ENCODE data around the gene ADAM10. TPM values are rescaled to one million over a fixed set of nuclear protein-coding genes. Genes with fewer than 3 reads are reported as not detected.
A peak's percentile ranks its signal among the peaks of the same experiment; 100 is the strongest.

ADAM10 gene
- total RNA-seq, 2 experiments from 2014 or later, result 74.5 to 82.0 TPM

DNA sequence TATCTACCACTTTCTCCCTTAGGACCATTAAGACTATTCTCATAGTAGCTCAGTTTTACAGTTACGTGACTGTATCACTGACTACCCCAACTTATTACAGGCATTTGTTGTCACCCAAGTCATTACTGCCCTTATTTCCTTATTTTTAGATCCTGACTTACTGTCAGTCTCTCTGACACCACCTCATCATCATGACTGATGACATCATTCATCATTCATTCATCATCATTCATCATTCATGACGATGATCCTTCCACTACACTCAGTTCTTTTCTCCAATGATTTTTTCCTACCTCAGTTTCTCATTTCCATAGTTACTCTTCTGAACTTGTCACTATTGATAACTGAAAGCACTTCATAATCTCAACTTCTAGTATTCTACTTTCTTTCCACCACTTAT is 83.8 kb downstream of the ADAM10 start:
- intact Hi-C loops (cut with DNase I, micrococcal nuclease), result no loop called here

GRCh38 chr15:58650102-58650501 is 99.4 kb downstream of the ADAM10 start:
- ATAC-seq (no peak), DNase-seq (no peak)
- intact Hi-C loops (cut with DNase I, micrococcal nuclease), result no loop called here
- H3K36me3 Mint-ChIP-seq (ENCODE audit: low read depth), result peaks cover 32% of the 10 kb centered on the region
- CTCF ChIA-PET, result no interaction called here
- POLR2A ChIA-PET, result no interaction called here
- no peaks in the 10 kb centered on the region for H3K4me1 Mint-ChIP-seq
- no peaks in the 10 kb centered on the region for H3K9me3 Mint-ChIP-seq (ENCODE audit: low read depth)
- H3K27ac Mint-ChIP-seq, result no peak overlapping the region
- no peaks in the 10 kb centered on the region for H3K27me3 Mint-ChIP-seq
- no peak overlapping the region for H3K4me3 Mint-ChIP-seq

More for the DNA sequence above, 83.8 kb downstream of the ADAM10 start:
- Mint-ChIP-seq H3K4me1 (peaks cover 12% of the 10 kb centered on the region), H3K9me3 (ENCODE audit: low read depth) (peaks cover 3% of the 10 kb centered on the region), H3K27ac (peak overlapping the region; percentile 45), H3K27me3 (no peaks in the 10 kb centered on the region), H3K4me3 (no peak overlapping the region), H3K36me3 (ENCODE audit: low read depth) (peaks cover 37% of the 10 kb centered on the region)
- POLR2A ChIA-PET, result no interaction called here
- CTCF ChIA-PET, result interaction anchor here (0.9 to 1.6 kb wide), 3 partner anchors 26 to 438 kb away, joined by 3 to 5 read pairs (median 4); no protein-coding TSS in a partner anchor
- ATAC-seq, result no peak
- no peak for DNase-seq

GRCh38 chr15:58649175-58649574 is 100.3 kb downstream of the ADAM10 start:
- intact Hi-C loops (cut with DNase I, micrococcal nuclease), result no loop called here
- no peak overlapping the region for H3K4me3 Mint-ChIP-seq
- H3K9me3 Mint-ChIP-seq (ENCODE audit: low read depth), result no peaks in the 10 kb centered on the region
- ATAC-seq (no peak), DNase-seq (no peak)
- no peaks in the 10 kb centered on the region for H3K4me1 Mint-ChIP-seq
- H3K27ac Mint-ChIP-seq, result no peak overlapping the region
- ChIA-PET CTCF (no interaction called here), POLR2A (no interaction called here)
- peaks cover 27% of the 10 kb centered on the region for H3K36me3 Mint-ChIP-seq (ENCODE audit: low read depth)
- no peaks in the 10 kb centered on the region for H3K27me3 Mint-ChIP-seq

GRCh38 chr15:58643996-58644395 is 105.5 kb downstream of the ADAM10 start:
- H3K4me1 Mint-ChIP-seq, result peaks cover 12% of the 10 kb centered on the region
- no peaks in the 10 kb centered on the region for H3K9me3 Mint-ChIP-seq (ENCODE audit: low read depth)
- H3K4me3 Mint-ChIP-seq, result no peak overlapping the region
- ChIA-PET CTCF (no interaction called here), POLR2A (no interaction called here)
- peaks cover 27% of the 10 kb centered on the region for H3K36me3 Mint-ChIP-seq (ENCODE audit: low read depth)
- H3K27me3 Mint-ChIP-seq, result no peaks in the 10 kb centered on the region
- no peak overlapping the region for H3K27ac Mint-ChIP-seq
- intact Hi-C loops (cut with DNase I, micrococcal nuclease), result no loop called here
- ATAC-seq (no peak), DNase-seq (no peak)

DNA sequence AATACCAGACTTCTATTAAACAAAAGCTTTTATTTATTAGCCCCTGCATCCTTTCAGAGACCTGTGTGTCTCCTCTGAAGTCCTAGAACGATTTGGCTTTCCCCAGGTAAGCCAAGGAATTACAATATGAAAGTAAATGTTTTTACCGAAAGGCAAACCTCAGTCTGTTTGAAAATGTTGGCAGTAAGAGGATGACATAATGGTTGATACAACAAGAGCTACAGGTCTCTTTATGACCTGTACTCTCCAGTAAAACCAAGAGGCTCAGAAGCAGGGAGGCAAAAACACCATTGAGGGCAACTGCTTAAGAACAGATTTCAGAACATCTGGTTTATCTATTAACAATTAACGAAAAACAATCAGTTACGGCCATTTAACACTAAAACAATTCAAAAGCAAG is 107.8 kb downstream of the ADAM10 start:
- DNase-seq (no peak), ATAC-seq (no peak)
- CTCF ChIA-PET, result no interaction called here
- intact Hi-C loops (cut with DNase I, micrococcal nuclease), result no loop called here
- Mint-ChIP-seq H3K36me3 (ENCODE audit: low read depth) (peaks cover 38% of the 10 kb centered on the region), H3K9me3 (ENCODE audit: low read depth) (peaks cover 2% of the 10 kb centered on the region), H3K27ac (no peak overlapping the region), H3K4me1 (peaks cover 14% of the 10 kb centered on the region), H3K4me3 (no peak overlapping the region), H3K27me3 (no peaks in the 10 kb centered on the region)
- POLR2A ChIA-PET, result no interaction called here

GRCh38 chr15:58639992-58640391 is 109.5 kb downstream of the ADAM10 start:
- peaks cover 14% of the 10 kb centered on the region for H3K4me1 Mint-ChIP-seq
- intact Hi-C loops (cut with DNase I, micrococcal nuclease), result no loop called here
- no peak overlapping the region for H3K4me3 Mint-ChIP-seq
- ATAC-seq, result no peak
- ChIA-PET POLR2A (no interaction called here), CTCF (interaction anchor here (0.6 to 1.7 kb wide), 4 partner anchors 25 to 412 kb away, joined by 3 to 5 read pairs (median 4); no protein-coding TSS in a partner anchor)
- H3K27ac Mint-ChIP-seq, result no peak overlapping the region
- H3K36me3 Mint-ChIP-seq (ENCODE audit: low read depth), result peaks cover 31% of the 10 kb centered on the region
- peaks cover 2% of the 10 kb centered on the region for H3K9me3 Mint-ChIP-seq (ENCODE audit: low read depth)
- H3K27me3 Mint-ChIP-seq, result no peaks in the 10 kb centered on the region
- no peak for DNase-seq

GRCh38 chr15:58639002-58639756 is 110.3 kb downstream of the ADAM10 start:
- ATAC-seq (peak; percentile 39), DNase-seq (no peak)
- POLR2A ChIA-PET, result no interaction called here
- Mint-ChIP-seq H3K4me1 (peaks cover 14% of the 10 kb centered on the region), H3K9me3 (ENCODE audit: low read depth) (peaks cover 2% of the 10 kb centered on the region), H3K4me3 (no peak overlapping the region), H3K27me3 (no peaks in the 10 kb centered on the region), H3K36me3 (ENCODE audit: low read depth) (peaks cover 28% of the 10 kb centered on the region), H3K27ac (peak overlapping the region; percentile 51)
- intact Hi-C loops (cut with DNase I, micrococcal nuclease), result no loop called here
- CTCF ChIA-PET, result interaction anchor here (0.6 to 1.7 kb wide), 6 partner anchors 24 to 411 kb away, joined by 3 to 5 read pairs (median 3); no protein-coding TSS in a partner anchor

DNA sequence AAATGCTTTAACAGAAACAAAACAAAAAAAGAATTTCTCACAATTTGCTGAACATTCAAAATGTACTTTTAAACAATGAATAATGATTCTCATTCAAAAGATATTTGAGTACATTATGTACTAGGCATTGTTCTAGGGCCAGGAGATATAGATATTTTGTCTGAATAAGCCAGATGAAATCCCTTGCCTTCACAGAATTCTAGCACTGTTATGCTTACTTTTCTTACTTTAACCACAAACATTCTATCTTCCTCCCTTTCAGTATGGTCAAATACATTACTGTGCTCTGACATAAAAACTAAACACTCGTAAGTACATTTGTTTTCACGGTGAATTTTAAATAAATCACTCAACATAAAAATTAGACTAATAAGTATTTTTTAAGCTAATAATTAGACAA is 116.7 kb downstream of the ADAM10 start:
- DNase-seq, result no peak
- Mint-ChIP-seq H3K9me3 (ENCODE audit: low read depth) (no peaks in the 10 kb centered on the region), H3K27me3 (no peaks in the 10 kb centered on the region), H3K4me1 (peaks cover 28% of the 10 kb centered on the region), H3K4me3 (no peak overlapping the region), H3K27ac (no peak overlapping the region), H3K36me3 (ENCODE audit: low read depth) (peaks cover 18% of the 10 kb centered on the region)
- ChIA-PET POLR2A (no interaction called here), CTCF (no interaction called here)
- intact Hi-C loops (cut with DNase I, micrococcal nuclease), result loop anchor here in 1 of 2 experiments (5.0 kb wide), 1 partner anchor 115 kb away; the partner anchor contains the start of gene ADAM10
- ATAC-seq, result no peak

GRCh38 chr15:58631319-58631718 is 118.2 kb downstream of the ADAM10 start:
- peaks cover 40% of the 10 kb centered on the region for H3K4me1 Mint-ChIP-seq
- H3K27ac Mint-ChIP-seq, result peak overlapping the region; percentile 70
- no peaks in the 10 kb centered on the region for H3K27me3 Mint-ChIP-seq
- ChIA-PET CTCF (interaction anchor here (1.2 kb wide), 2 partner anchors 98 to 403 kb away, joined by 3 read pairs; no protein-coding TSS in a partner anchor), POLR2A (no interaction called here)
- no peak overlapping the region for H3K4me3 Mint-ChIP-seq
- DNase-seq (no peak), ATAC-seq (peak; percentile 43)
- H3K9me3 Mint-ChIP-seq (ENCODE audit: low read depth), result no peaks in the 10 kb centered on the region
- H3K36me3 Mint-ChIP-seq (ENCODE audit: low read depth), result peaks cover 27% of the 10 kb centered on the region
- intact Hi-C loops (cut with DNase I, micrococcal nuclease), result loop anchor here in 1 of 2 experiments (5.0 kb wide), 1 partner anchor 116 kb away; the partner anchor contains the start of gene ADAM10

GRCh38 chr15:58629625-58630024 is 119.9 kb downstream of the ADAM10 start:
- H3K27ac Mint-ChIP-seq, result peak overlapping the region; percentile 31
- CTCF ChIA-PET, result no interaction called here
- H3K9me3 Mint-ChIP-seq (ENCODE audit: low read depth), result no peaks in the 10 kb centered on the region

GRCh38 chr15:58628206-58628947 is 121.1 kb downstream of the ADAM10 start:
- H3K36me3 Mint-ChIP-seq (ENCODE audit: low read depth), result peaks cover 39% of the 10 kb centered on the region
- DNase-seq (no peak), ATAC-seq (peak; percentile 68)
- intact Hi-C loops (cut with DNase I, micrococcal nuclease), result no loop called here
- H3K27ac Mint-ChIP-seq, result peak overlapping the region; percentile 94
- H3K4me1 Mint-ChIP-seq, result peaks cover 40% of the 10 kb centered on the region
- no peaks in the 10 kb centered on the region for H3K9me3 Mint-ChIP-seq (ENCODE audit: low read depth)
- ChIA-PET CTCF (interaction anchor here (0.8 to 1.1 kb wide), 2 partner anchors 8 to 9 kb away, joined by 3 to 4 read pairs; no protein-coding TSS in a partner anchor), POLR2A (interaction anchor here (0.6 to 0.9 kb wide), 2 partner anchors 240 to 1373 kb away, joined by 3 to 4 read pairs; no protein-coding TSS in a partner anchor)
- no peaks in the 10 kb centered on the region for H3K27me3 Mint-ChIP-seq
- peak overlapping the region; percentile 68 for H3K4me3 Mint-ChIP-seq

More at GRCh38 chr15:58629625-58630024, 119.9 kb downstream of the ADAM10 start:
- Mint-ChIP-seq H3K36me3 (ENCODE audit: low read depth) (peaks cover 39% of the 10 kb centered on the region), H3K4me1 (peaks cover 40% of the 10 kb centered on the region), H3K27me3 (no peaks in the 10 kb centered on the region), H3K4me3 (no peak overlapping the region)
- POLR2A ChIA-PET, result interaction anchor here (0.6 kb wide), 1 partner anchor 286 kb away, joined by 4 read pairs; no protein-coding TSS in a partner anchor
- intact Hi-C loops (cut with DNase I, micrococcal nuclease), result loop anchor here in 1 of 2 experiments (5.0 kb wide), 1 partner anchor 118 kb away; the partner anchor contains the start of gene ADAM10
- no peak for ATAC-seq
- DNase-seq, result no peak

Measured in activated CD4-positive, alpha-beta T cell treated with anti-CD3 and anti-CD28 coated beads for 36 hours (primary cell).